BLaER1 treated with 17β-estradiol and CSF1 and Interleukin-3, amounts not matched to agents 10 nM and 100 nM (cell line): ENCODE data around the gene SPPL3.
A peak's percentile ranks its signal among the peaks of the same experiment; 100 is the strongest.

Source experiments
- H3K27ac ChIP-seq, 11 experiments: shearing (Covaris generic); formaldehyde crosslinking; 2 replicates each; pipeline ENCODE4 v1.8.1; 2022
- H3K27me3 ChIP-seq, 11 experiments: shearing (Covaris generic); formaldehyde crosslinking; 2 replicates each; pipeline ENCODE4 v1.8.1; 2022
- H3K36me3 ChIP-seq, 11 experiments: shearing (Covaris generic); formaldehyde crosslinking; 2 replicates each; pipeline ENCODE4 v1.8.1; 2022
- H3K4me1 ChIP-seq, 10 experiments: shearing (Covaris generic); formaldehyde crosslinking; 2 replicates each; pipeline ENCODE4 v1.8.1; 2022
- H3K4me2 ChIP-seq, 11 experiments: shearing (Covaris generic); formaldehyde crosslinking; 2 replicates each; pipeline ENCODE4 v1.8.1; 2022
- H3K4me3 ChIP-seq, 10 experiments: shearing (Covaris generic); formaldehyde crosslinking; 2 replicates each; pipeline ENCODE4 v1.8.1; 2022
- H3K9ac ChIP-seq, 11 experiments: shearing (Covaris generic); formaldehyde crosslinking; 2 replicates each; pipeline ENCODE4 v1.8.1; 2022
- H3K9me3 ChIP-seq, 11 experiments: shearing (Covaris generic); formaldehyde crosslinking; replicated peaks in 1 of 11; 2 replicates each; pipeline ENCODE4 v1.8.1; 2022
- H4K20me1 ChIP-seq, 11 experiments: shearing (Covaris generic); formaldehyde crosslinking; 2 replicates each; pipeline ENCODE4 v1.8.1; 2022
- Cebpa-rat ChIP-seq, 11 experiments: shearing (Covaris generic); IDR thresholded peaks; 2 replicates each; pipeline ENCODE4 v1.8.1; 2022

SPPL3 gene

GRCh38 chr12:120754792-120755191, 149.4 kb downstream of the SPPL3 start:
- Histone ChIP-seq H3K4me2 (no peak overlapping the region), H3K4me1 (peaks cover 7 to 14% (median 12%) of the 10 kb centered on the region in 10 experiments), H3K4me3 (no peak overlapping the region), H3K27me3 (peaks cover 0 to 30% (median 24%) of the 10 kb centered on the region in 11 experiments; a peak in 15 of 22 replicates), H3K36me3 (no peaks in the 10 kb centered on the region), H3K9ac (no peak overlapping the region), H3K9me3 (peaks cover 10 to 17% (median 11%) of the 10 kb centered on the region in 11 experiments), H4K20me1 (peaks cover 0 to 20% (median 9%) of the 10 kb centered on the region in 11 experiments; a peak in 17 of 22 replicates), H3K27ac (no peak overlapping the region)
- TF ChIP-seq Cebpa-rat (IDR thresholded peaks at IDR 0.05) = no peak

- H3K4me2 ChIP-seq = no peak overlapping the region
- no peak for TF ChIP-seq Cebpa-rat (IDR thresholded peaks at IDR 0.05)
- H3K36me3 ChIP-seq = no peaks in the 10 kb centered on the region
- no peak overlapping the region for H3K27ac ChIP-seq
- H3K27me3 ChIP-seq = 0 out of 22 replicates have a peak, but pooled peaks cover 0 to under 1% (median 0%) of the 10 kb centered on the region in 11 experiments
- peaks cover 10 to 17% (median 11%) of the 10 kb centered on the region in 11 experiments for H3K9me3 ChIP-seq
- no peaks in the 10 kb centered on the region for H3K4me1 ChIP-seq
- H3K9ac ChIP-seq = no peak overlapping the region
- H4K20me1 ChIP-seq = no peaks in the 10 kb centered on the region
- no peak overlapping the region for H3K4me3 ChIP-seq
These were observed 152.8 kb downstream of the SPPL3 start for GRCh38 chr12:120751389-120751788.

- Histone ChIP-seq H4K20me1 (no peaks in the 10 kb centered on the region), H3K4me1 (no peaks in the 10 kb centered on the region), H3K9me3 (peaks cover 10 to 16% (median 11%) of the 10 kb centered on the region in 11 experiments), H3K9ac (no peak overlapping the region), H3K27ac (no peak overlapping the region), H3K4me3 (no peak overlapping the region), H3K27me3 (no peaks in the 10 kb centered on the region), H3K4me2 (no peak overlapping the region), H3K36me3 (no peaks in the 10 kb centered on the region)
- TF ChIP-seq Cebpa-rat (IDR thresholded peaks at IDR 0.05) = no peak
These were observed 153.4 kb downstream of the SPPL3 start for GRCh38 chr12:120750806-120751205.

- Histone ChIP-seq H3K36me3 (no peaks in the 10 kb centered on the region), H3K4me3 (no peak overlapping the region), H3K27ac (no peak overlapping the region), H3K4me1 (no peaks in the 10 kb centered on the region), H3K9me3 (peaks cover 0 to under 1% (median 0%) of the 10 kb centered on the region in 11 experiments; a peak in 1 of 22 replicates), H4K20me1 (no peaks in the 10 kb centered on the region), H3K4me2 (no peak overlapping the region), H3K9ac (no peak overlapping the region), H3K27me3 (no peaks in the 10 kb centered on the region)
- no peak for TF ChIP-seq Cebpa-rat (IDR thresholded peaks at IDR 0.05)
These were observed 154.9 kb downstream of the SPPL3 start for GRCh38 chr12:120749256-120749655.

- no peaks in the 10 kb centered on the region for H3K9me3 ChIP-seq
- H3K36me3 ChIP-seq = no peaks in the 10 kb centered on the region
- no peaks in the 10 kb centered on the region for H4K20me1 ChIP-seq
- no peak for TF ChIP-seq Cebpa-rat (IDR thresholded peaks at IDR 0.05)
- no peak overlapping the region for H3K4me2 ChIP-seq
- 0 out of 20 replicates have a peak, but pooled peaks cover 0 to 4% (median 0%) of the 10 kb centered on the region in 10 experiments for H3K4me1 ChIP-seq
- no peak overlapping the region for H3K27ac ChIP-seq
- no peak overlapping the region for H3K9ac ChIP-seq
- no peak overlapping the region for H3K4me3 ChIP-seq
- no peaks in the 10 kb centered on the region for H3K27me3 ChIP-seq
These were observed 155.9 kb downstream of the SPPL3 start for GRCh38 chr12:120748242-120748641.

GRCh38 chr12:120744922-120745493, 159.2 kb downstream of the SPPL3 start:
- peaks cover 0 to 11% (median 8%) of the 10 kb centered on the region in 10 experiments; a peak in 13 of 20 replicates for H3K4me1 ChIP-seq
- H3K4me2 ChIP-seq = no peak overlapping the region
- no peaks in the 10 kb centered on the region for H3K36me3 ChIP-seq
- H3K9ac ChIP-seq = no peak overlapping the region
- H3K27ac ChIP-seq = no peak overlapping the region
- no peak for TF ChIP-seq Cebpa-rat (IDR thresholded peaks at IDR 0.05)
- no peaks in the 10 kb centered on the region for H3K9me3 ChIP-seq
- no peak overlapping the region for H3K4me3 ChIP-seq
- H3K27me3 ChIP-seq = no peaks in the 10 kb centered on the region
- H4K20me1 ChIP-seq = no peaks in the 10 kb centered on the region

GRCh38 chr12:120741476-120742421, 162.4 kb downstream of the SPPL3 start:
- H3K36me3 ChIP-seq = peaks cover 0 to 16% (median 5%) of the 10 kb centered on the region in 11 experiments; a peak in 7 of 22 replicates
- H3K27me3 ChIP-seq = no peaks in the 10 kb centered on the region
- H3K4me2 ChIP-seq = peak overlapping the region in 8 of 11 experiments; percentile 21 to 48 (median 37); a peak in 14 of 22 replicates
- H3K4me1 ChIP-seq = peaks cover 0 to 20% (median 11%) of the 10 kb centered on the region in 10 experiments; a peak in 13 of 20 replicates
- TF ChIP-seq Cebpa-rat (IDR thresholded peaks at IDR 0.05) = no peak
- H3K4me3 ChIP-seq = no peak overlapping the region
- no peaks in the 10 kb centered on the region for H3K9me3 ChIP-seq
- peak overlapping the region in 2 of 11 experiments; percentile 7 to 23; a peak in 2 of 22 replicates for H3K9ac ChIP-seq
- peak overlapping the region in 4 of 11 experiments; percentile 7 to 38 (median 30); a peak in 4 of 22 replicates for H3K27ac ChIP-seq
- peaks cover 0 to 25% (median 0%) of the 10 kb centered on the region in 11 experiments; a peak in 2 of 22 replicates for H4K20me1 ChIP-seq

- peaks cover 0 to 34% (median 0%) of the 10 kb centered on the region in 11 experiments; a peak in 2 of 22 replicates for H4K20me1 ChIP-seq
- H3K9me3 ChIP-seq = no peaks in the 10 kb centered on the region
- no peak overlapping the region for H3K9ac ChIP-seq
- no peaks in the 10 kb centered on the region for H3K27me3 ChIP-seq
- H3K4me1 ChIP-seq = peaks cover 0 to 20% (median 11%) of the 10 kb centered on the region in 10 experiments; a peak in 13 of 20 replicates
- peaks cover 0 to 16% (median 5%) of the 10 kb centered on the region in 11 experiments; a peak in 7 of 22 replicates for H3K36me3 ChIP-seq
- TF ChIP-seq Cebpa-rat (IDR thresholded peaks at IDR 0.05) = no peak
- H3K27ac ChIP-seq = no peak overlapping the region
- H3K4me3 ChIP-seq = no peak overlapping the region
- no peak overlapping the region for H3K4me2 ChIP-seq
These were observed 163.3 kb downstream of the SPPL3 start for GRCh38 chr12:120740871-120741270.
